CD4-positive, alpha-beta T cell treated with Interleukin-6 at 100 ng/mL for 8 hours (primary cell): ENCODE results near the gene ZFP62.

Experiments used
- DNase-seq: peaks from one replicate; pipeline ENCODE4 v3.0.0-alpha.2; 2020; ENCODE audit warnings: mixed read lengths, low spot score

The ZFP62 gene

GRCh38 chr5:180868960-180869359 lies 7.9 kb upstream of the ZFP62 start:
- DNase-seq: peak; percentile 46

GRCh38 chr5:180866985-180867384 lies 5.9 kb upstream of the ZFP62 start:
- DNase-seq: no peak

- DNase-seq: no peak
Observed at GRCh38 chr5:180865981-180866695, 5.1 kb upstream of the ZFP62 start.

GRCh38 chr5:180862645-180863044 lies 1.6 kb upstream of the ZFP62 start:
- DNase-seq: no peak

- DNase-seq: peak; percentile 72
Observed at GRCh38 chr5:180860273-180860886, 696 bp downstream of the ZFP62 start.

GRCh38 chr5:180858586-180858985 lies 2.5 kb downstream of the ZFP62 start:
- no peak for DNase-seq

GRCh38 chr5:180853848-180854176 lies 7.3 kb downstream of the ZFP62 start:
- no peak for DNase-seq

GRCh38 chr5:180853121-180853847 lies 7.8 kb downstream of the ZFP62 start:
- no peak for DNase-seq

GRCh38 chr5:180852495-180852894 lies 8.6 kb downstream of the ZFP62 start:
- no peak for DNase-seq

- DNase-seq: no peak
Observed at GRCh38 chr5:180850434-180851078, 10.5 kb downstream of the ZFP62 start.

- no peak for DNase-seq
Observed at GRCh38 chr5:180849827-180850226, 11.2 kb downstream of the ZFP62 start.

GRCh38 chr5:180848878-180849277 lies 12.2 kb downstream of the ZFP62 start:
- DNase-seq: no peak

- DNase-seq: no peak
Observed at GRCh38 chr5:180848265-180848664, 12.8 kb downstream of the ZFP62 start.

GRCh38 chr5:180847026-180847425 lies 14.1 kb downstream of the ZFP62 start:
- DNase-seq: no peak

- no peak for DNase-seq
Observed at GRCh38 chr5:180844858-180845257, 16.2 kb downstream of the ZFP62 start.

GRCh38 chr5:180844432-180844831 lies 16.6 kb downstream of the ZFP62 start:
- DNase-seq: no peak

- DNase-seq: no peak
Observed at GRCh38 chr5:180839935-180840334, 21.1 kb downstream of the ZFP62 start.

GRCh38 chr5:180839227-180839626 lies 21.8 kb downstream of the ZFP62 start:
- no peak for DNase-seq

GRCh38 chr5:180837478-180837877 lies 23.6 kb downstream of the ZFP62 start:
- DNase-seq: no peak

- peak; percentile 50 for DNase-seq
Observed at GRCh38 chr5:180832638-180833068, 28.4 kb downstream of the ZFP62 start.

- peak; percentile 68 for DNase-seq
Observed at GRCh38 chr5:180831139-180832093, 29.7 kb downstream of the ZFP62 start.
